Dermis blood vessel endothelial cell (primary cell): ENCODE data around the gene FCSK. TPM values are rescaled to one million over a fixed set of nuclear protein-coding genes. Genes with fewer than 3 reads are reported as not detected.
"Not testable (repeated sequence)": the region's sequence is repeated elsewhere in the genome, so short reads cannot be mapped to it uniquely, and the experiment has no call there.

Experiments used
- DNase-seq: peaks from one replicate; pipeline ENCODE4 v3.0.0; 2010
- total RNA-seq: library from RNA; depleted of rRNA; stranded (reverse); fragments of >200 nt; gene quantifications from 2 replicates; pipeline ENCODE4 v1.2.3, GENCODE V29; 2014

FCSK gene
- total RNA-seq, 1 donor from 2014 or later: 19.9 TPM

DNA sequence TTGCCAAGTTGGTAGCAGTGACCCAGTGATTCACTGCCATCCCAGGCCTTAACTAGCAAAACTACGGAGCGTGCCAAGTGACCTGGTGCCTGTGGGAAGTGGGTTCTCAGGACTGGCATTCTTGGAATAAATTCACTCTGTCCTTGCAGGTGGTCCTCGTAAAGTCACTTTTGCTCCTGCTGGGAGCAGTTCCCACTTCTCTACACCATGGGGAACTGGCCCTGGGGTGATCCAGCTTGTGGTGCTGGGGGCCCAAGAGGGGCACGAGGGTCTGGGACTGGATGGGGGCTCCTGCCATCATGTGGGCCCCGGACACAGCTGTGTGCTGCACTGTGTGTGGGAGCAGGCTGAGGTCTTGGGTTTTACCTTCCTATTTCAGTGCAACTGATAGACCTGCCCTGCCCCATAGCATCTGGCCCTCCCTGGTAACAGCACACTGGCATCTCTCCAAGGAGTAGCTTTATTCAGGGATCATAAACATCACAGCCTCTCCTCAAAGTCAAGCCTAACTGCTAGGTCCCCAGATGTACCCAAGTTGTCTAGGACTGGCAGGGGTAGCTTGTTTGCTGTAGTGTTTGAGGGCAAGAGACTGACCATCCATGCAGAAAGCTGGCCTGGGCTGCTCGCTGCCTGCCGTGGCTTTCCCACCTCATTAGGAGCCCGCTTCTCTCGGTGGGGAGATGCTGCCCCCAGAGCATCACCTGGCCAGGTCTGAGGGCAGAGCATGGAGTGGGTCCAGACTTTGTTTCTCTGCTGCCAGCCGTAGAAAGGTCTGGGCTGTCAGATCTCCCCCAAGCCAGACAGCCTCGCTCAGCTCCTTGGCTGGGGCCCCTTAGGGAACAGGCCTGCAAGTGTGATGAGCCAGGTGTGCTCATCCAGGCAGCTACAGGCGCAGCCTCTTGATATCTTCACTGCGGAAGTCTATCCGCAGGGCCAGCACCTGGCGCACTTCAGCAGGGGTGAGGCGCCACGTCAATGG lies 26.0 kb downstream of the FCSK start:
- no peak for DNase-seq

GRCh38 chr16:70481929-70482536 lies 27.6 kb downstream of the FCSK start:
- no peak for DNase-seq

- DNase-seq: no peak
Observed at GRCh38 chr16:70482624-70483023, 28.2 kb downstream of the FCSK start.

DNA sequence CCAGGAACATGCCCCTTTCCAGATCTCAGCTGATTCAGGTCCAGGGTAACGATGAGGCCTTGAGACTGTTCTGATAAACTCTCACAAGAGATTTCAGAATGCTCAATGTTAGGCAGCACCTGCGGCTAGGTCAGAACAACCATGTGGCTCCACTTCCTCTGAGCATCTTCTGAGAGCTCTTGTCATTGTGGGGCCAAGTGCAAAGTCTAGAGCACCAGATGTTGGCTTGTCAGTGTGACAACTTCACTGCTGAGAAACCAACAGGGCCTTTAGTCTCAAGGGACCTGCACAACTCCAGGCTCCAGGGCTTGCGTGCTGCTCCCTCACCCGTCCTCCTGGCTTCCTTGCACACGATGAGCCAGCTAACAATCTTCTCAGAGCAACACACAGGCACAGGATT lies 29.0 kb downstream of the FCSK start:
- DNase-seq: no peak

DNA sequence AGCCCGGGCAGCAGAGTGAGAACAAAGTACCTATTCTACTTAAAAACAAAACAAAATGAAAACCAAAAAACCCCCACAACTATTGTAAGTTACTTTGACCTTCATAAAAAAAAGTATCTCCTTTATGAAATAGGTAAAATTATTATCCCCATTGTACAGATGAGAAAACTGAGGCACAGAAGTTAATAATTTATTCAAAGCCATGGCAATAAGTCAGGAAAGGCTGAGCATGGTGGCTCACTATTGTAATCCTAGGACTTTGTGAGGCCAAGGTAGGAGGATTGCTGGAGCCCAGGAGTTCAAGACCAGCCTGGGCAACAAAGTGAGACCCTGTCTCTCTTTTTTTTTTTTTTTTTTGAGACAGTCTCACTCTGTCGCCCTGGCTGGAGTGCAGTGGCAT lies 30.5 kb downstream of the FCSK start:
- no peak for DNase-seq

DNA sequence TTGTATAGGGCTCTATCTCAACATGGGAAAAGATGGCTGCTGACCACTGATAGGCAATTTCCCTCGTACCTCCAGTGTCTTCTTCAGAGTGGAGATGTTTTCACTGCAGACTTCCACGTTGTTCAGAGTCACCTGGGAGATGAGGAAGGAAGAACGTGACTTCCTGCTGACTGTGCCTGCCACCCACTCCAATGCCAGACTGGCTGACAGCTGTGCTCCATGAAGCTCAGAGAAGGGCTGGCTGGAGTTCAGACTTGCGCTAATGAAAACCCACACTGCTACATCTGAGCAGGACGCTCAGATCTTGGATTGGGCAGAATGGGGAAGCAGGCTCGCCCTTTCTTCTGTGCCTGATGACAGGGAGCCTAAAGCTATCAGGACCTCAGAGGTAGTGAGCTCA lies 35.9 kb downstream of the FCSK start:
- DNase-seq: peak; percentile 43

DNA sequence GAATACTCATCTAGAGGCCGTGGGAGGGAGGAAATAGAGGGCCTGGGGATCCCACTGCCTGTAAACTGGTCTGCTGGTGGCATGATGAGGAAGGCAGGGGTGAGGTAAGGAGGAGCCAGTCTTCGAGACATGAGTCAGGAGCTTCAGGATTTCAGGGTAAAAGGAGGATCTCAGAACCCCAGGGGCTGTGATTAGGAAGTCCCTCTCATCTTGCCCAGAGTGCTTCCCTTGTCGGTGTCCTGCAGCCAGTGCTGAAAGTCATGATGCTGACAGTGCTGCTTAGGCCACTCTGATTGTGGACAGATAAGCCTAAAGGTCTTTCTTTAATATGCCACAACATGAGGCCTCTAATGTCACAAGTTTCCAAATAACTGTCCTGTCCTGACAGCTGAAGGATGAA lies 39.4 kb downstream of the FCSK start:
- DNase-seq: no peak

GRCh38 chr16:70494202-70494770 lies 39.9 kb downstream of the FCSK start:
- DNase-seq: no peak

DNA sequence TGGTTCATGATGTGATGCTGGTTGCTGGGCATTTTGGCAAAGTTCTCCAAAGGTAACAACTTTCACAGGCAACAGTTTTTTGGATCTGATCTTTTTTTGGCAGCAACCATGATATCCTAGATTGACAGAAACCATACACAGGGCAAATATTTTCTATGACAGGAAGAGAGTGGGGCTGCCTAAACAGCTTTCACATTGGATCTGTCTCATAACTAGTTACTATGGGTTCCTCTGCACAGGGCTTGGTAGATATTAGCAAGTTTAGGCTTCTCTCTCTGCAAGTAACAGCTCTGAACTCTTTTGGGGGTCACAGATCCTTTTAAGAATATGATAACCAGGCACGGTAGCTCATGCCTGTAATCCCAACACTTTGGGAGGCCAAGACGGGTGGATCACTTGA lies 40.4 kb downstream of the FCSK start:
- no peak for DNase-seq

DNA sequence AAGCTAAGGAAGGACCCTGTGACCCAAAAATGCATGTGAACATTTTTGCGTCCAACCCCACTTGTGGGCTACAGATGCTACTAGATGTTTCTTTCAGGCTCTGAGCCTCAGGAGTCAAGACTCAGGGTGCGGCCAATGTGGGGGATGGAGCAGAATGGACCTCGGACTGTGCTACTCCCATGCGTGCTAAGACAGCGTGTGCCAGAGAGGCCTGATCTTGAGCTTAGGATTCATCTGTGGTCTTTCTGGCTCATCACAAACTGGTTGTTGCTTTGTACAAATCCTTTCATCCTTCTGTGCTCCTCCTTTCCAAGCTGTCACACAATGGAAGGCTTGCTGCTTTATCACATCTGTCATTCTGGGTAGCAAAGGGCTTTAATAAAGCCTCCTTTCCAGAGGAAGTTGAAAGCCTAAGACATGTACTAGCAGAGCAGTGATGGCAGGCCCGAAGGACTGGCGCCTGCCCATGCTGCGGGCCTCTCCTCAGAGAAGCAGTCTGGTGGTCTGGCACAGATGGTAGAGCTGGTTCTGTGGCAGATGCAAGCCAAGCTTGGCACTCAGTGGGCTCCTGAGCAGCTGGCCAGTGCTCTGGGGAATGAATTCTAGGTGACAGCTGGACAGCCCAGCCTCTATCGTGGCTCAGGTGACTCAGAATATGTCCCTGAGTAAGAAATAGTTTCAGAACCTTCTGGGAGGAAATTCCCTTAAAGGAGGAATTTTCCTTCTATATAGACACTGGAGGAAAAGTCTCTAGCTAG lies 41.2 kb downstream of the FCSK start:
- DNase-seq: no peak

DNA sequence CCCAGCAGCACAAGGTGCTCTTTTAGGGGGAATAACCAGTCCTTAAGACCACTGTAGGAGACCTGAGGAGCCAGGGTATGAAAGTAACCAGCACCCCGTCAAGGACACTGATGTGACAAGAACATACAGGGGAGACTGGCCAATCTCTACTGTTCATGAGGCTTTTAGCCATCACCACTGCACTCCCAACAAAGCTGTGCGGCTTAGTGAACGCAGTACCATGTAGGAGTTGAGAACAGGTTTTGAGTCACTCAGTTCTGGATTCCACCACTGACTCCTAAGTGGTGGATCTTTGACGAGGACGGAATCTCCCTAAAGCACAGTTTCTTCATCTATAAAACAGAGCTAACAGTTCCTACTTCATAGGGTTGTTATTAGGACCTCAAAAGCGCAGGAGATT lies 42.1 kb downstream of the FCSK start:
- no peak for DNase-seq

DNA sequence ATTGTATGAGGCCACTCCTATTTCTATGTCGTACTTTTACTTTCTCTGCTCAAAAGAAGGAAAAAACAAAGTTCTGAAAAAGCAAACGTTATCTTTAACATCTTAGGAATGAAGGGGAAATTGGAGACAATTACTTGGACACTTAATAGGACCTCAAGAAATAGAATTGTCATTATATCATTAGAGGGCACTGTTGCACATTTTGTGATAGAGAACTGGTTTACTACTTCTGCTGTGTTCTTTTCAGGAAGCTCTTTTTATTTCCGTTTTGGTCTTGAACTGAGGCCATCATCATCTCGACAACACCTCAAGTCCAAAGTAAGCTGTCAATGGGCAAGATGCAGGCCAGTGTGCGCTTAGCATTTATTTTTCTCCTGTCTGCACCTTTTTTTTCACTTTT lies 54.4 kb downstream of the FCSK start:
- DNase-seq: peak; percentile 60

DNA sequence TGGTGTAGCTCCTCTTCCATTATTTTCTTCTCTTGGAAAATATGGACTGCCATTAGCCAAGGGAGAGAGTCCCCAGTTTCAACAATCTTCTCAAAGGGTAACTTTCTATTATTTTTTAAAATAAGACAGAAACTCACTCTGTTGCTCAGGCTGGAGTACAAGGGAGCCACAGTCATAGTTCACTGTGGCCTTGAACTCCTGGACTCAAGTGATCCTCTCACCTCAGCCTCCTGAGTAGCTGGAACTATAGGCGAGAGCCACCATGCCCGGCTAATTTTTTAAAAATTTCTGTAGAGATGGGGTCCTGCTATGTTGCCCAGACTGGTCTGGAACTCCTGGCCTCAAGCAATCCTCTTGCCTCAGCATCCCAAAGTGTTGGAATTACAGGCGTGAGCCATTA lies 55.8 kb downstream of the FCSK start:
- no peak for DNase-seq

DNA sequence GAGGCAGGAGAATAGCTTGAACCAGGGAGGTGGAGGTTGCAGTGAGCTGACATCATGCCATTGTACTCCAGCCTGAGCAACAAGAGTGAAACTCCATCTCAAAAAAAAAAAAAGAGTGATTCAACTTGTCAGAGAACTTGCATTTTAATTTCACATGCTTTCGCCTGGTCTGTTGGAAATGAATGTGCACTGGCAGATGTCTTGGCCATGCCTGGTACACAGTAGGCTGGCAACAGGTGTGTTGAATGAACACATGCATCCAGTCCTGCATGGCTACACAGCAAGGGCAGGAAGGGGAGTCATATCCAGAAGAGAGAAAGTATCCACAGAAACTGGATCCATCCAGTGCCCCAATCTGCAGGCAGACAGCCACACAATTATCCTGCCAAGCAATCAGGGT lies 57.4 kb downstream of the FCSK start:
- no peak for DNase-seq

DNA sequence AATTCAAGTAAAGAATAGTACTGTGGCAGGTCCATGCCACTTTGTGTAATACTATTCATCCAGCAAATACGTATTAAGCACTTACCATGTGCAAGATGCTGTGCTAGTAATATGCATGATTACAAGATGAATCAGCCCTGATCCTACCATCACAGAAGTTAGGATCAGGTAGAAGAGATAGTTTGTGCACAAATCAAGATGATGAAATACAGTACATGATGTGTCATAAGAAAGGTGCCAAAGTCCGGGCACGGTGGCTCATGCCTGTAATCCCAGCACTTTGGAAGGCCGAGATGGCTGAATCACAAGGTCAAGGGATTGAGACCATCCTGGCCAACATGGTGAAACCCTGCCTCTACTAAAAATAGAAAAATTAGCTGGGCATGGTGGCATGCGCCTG lies 58.1 kb downstream of the FCSK start:
- no peak for DNase-seq

- peak; percentile 27 for DNase-seq
Observed at GRCh38 chr16:70520612-70521297, 66.4 kb downstream of the FCSK start.

DNA sequence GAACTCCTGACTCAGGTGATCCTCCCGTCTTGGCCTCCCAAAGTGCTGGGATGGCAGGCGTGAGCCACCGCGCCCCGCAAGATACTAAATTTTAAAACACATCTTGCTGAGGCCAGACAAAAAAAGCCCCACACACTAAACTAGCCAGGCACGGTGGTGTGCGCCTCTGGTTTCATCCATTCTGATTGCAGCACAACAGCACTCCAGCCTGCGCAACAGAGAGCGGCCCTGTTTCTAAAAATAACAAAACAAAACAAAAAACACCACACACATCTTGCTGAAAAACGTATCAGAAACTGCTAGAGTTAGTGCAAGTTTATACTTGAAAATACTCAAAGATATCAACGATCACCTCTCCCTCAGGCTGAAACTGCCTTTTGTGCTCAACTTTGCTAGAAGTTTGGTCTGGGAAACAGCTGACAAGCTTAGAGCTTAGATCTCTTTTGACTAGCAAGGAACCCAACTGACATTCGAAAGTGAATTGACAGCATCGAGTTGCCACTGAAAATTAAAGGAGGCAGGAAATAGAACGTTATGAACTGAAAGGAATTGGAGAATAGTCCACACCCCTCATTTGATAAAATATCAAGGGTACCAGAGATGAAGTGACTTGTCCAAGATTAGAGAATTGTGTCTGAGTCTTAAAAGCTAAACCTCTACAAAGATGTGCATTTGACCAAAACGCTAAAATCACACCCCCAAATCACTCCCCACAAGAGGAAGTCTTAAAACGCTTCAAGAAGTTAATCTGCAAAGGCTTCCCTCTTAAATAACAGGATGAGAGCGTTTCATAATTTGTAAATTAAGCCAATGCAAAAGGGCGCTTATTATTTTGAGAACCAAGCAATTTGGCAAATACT lies 68.1 kb downstream of the FCSK start:
- DNase-seq: no peak

DNA sequence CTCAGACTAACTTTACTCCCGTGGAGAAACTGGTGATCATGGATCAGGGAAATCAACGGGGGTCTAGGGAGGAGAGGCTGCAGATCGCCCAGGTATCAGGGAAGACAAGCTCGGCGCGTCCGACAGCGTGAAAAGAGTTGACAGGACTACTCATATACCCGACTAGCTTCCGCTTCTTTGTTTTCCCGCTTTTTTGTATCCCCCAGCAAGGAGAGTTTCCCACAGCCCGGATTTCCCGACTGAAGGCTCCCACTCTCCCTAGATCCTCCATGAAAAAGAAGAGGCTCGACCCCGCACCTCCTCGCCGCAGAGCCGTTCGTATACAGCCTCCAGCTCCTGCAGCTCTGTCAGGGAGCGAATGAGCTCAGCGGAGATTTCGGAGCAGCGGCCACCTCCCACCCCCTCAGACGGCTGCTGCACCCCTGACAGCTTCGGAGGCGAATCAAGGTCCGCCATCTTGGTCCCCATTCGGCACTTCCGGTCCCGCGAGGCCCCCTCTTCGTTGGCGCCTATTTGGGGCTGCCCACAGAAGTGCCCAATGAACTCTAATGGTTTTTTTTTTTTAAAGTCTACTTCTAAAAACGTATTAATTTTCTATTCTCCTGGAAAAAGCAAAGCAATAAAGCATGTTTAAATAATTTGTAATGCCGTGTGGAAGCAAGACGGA lies 68.8 kb downstream of the FCSK start, which contains the start of gene COG4:
COG4 (minus strand) TSS at position 479 of the 667 bp plus-strand sequence; CDS start at position 468, 11 bp downstream.
- DNase-seq: peak; percentile 90

- DNase-seq: no peak
Observed at GRCh38 chr16:70523743-70524398, 69.5 kb downstream of the FCSK start, which contains the start of gene SF3B3. Gene SF3B3, plus strand, starts transcription at chr16:70523816. Its CDS starts 2,841 bp downstream, at chr16:70526657.

DNA sequence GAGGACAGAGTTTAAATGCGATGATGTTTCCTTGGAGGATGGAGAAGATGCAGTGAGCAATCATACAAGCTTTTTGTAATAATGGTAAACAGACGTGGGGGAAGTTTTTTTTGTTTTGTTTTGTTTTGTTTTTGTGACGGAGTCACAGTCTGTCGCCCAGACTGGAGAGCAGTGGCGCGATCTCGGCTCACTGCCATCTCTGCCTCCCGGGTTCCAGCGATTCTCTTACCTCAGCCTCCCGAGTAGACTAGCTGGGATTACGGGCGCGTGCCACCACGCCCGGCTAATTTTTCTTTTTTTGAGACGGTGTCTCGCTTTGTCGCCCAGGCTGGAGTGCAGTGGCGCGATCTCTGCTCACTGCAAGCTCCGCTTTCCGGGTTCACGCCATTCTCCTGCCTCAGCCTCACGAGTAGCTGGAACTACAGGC lies 70.0 kb downstream of the FCSK start:
- not testable (repeated sequence) for DNase-seq
